ENCODE data around the gene FRMD6. TPM values are rescaled to one million over a fixed set of nuclear protein-coding genes. Genes with fewer than 3 reads are reported as not detected.

The FRMD6 gene
- total RNA-seq, 1 donor from 2014 or later = 136 TPM

DNA sequence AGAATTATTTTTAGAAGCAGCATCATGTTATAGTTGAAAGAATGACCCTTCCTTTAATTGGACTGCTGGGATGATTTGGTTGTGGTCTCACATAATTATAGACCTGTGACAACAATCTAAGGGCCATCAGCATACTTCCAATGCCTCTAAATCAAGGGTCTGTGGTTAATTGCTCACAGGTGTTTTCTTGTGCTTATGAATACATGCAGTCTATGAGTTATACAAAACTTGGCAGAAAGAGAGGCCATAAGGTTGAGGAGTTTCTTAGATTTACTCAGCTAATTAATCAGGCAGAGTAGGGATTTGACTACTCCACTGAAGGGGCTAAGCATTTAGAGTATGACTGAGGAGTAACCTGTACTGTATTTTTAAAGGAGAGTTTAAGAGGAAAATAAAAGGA is 37.0 kb upstream of the FRMD6 start:
- DNase-seq (ENCODE audit: low read depth) (no peak), FAIRE-seq (no peak)
- H3K36me3 ChIP-seq (ENCODE audit: control insufficient read depth, insufficient read depth, low read length) = peaks cover 2% of the 10 kb centered on the region
- TF ChIP-seq CTCF (IDR thresholded peaks at IDR 0.05; ENCODE audit: insufficient read depth, low read length, severe bottlenecking) = no peak
- H3K27me3 ChIP-seq (ENCODE audit: control insufficient read depth, insufficient read depth, low read length) = no peaks in the 10 kb centered on the region
- no peak overlapping the region for H3K4me3 ChIP-seq (ENCODE audit: low read depth, low read length)

- DNase-seq (ENCODE audit: low read depth) (no peak), FAIRE-seq (no peak)
- no peak overlapping the region for H3K4me3 ChIP-seq (ENCODE audit: low read depth, low read length)
- peaks cover 12% of the 10 kb centered on the region for H3K36me3 ChIP-seq (ENCODE audit: control insufficient read depth, insufficient read depth, low read length)
- no peak for TF ChIP-seq CTCF (IDR thresholded peaks at IDR 0.05; ENCODE audit: insufficient read depth, low read length, severe bottlenecking)
- no peaks in the 10 kb centered on the region for H3K27me3 ChIP-seq (ENCODE audit: control insufficient read depth, insufficient read depth, low read length)
Observed at GRCh38 chr14:51616256-51616655, 35.5 kb upstream of the FRMD6 start.

DNA sequence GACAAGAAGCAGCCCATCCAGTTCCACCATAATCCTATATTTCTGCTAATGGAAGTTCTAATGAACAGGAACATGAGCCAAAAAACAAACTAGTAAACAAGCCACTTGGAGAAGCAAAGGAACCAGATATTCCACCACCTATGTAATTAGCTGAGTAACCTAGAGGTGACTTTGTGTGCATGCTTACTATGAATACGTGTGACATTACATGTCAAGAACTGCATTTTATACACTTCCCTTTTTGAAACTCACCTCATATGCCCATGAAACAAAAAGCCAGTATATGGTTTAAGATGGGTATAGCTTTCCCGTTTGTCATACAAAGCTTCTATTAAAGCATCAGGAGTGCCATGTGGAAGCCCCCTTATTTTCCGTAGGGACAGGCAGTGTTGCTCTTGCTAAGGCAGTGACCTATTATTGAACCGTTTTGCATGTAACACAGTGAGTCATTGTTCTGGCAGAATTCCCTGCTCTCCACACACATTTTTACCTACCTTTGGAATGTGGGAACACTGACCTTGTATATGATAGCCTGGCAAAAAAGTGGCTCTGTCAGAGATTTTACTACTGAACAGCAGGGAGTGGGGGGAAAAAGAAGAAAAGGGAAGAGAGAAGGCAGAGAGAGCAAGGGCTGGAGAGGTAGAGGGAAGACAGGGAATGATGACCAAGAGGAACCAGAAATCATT is 34.8 kb upstream of the FRMD6 start:
- no peaks in the 10 kb centered on the region for H3K27me3 ChIP-seq (ENCODE audit: control insufficient read depth, insufficient read depth, low read length)
- no peak overlapping the region for H3K4me3 ChIP-seq (ENCODE audit: low read depth, low read length)
- DNase-seq (ENCODE audit: low read depth) = peak; percentile 91
- H3K36me3 ChIP-seq (ENCODE audit: control insufficient read depth, insufficient read depth, low read length) = peaks cover 12% of the 10 kb centered on the region
- no peak for TF ChIP-seq CTCF (IDR thresholded peaks at IDR 0.05; ENCODE audit: insufficient read depth, low read length, severe bottlenecking)
- no peak for FAIRE-seq

- Histone ChIP-seq H3K36me3 (ENCODE audit: control insufficient read depth, insufficient read depth, low read length) (peaks cover 13% of the 10 kb centered on the region), H3K27me3 (ENCODE audit: control insufficient read depth, insufficient read depth, low read length) (no peaks in the 10 kb centered on the region), H3K4me3 (ENCODE audit: low read depth, low read length) (no peak overlapping the region)
- FAIRE-seq (no peak), DNase-seq (ENCODE audit: low read depth) (no peak)
- TF ChIP-seq CTCF (IDR thresholded peaks at IDR 0.05; ENCODE audit: insufficient read depth, low read length, severe bottlenecking) = no peak
Observed at GRCh38 chr14:51619561-51619960, 32.1 kb upstream of the FRMD6 start.

DNA sequence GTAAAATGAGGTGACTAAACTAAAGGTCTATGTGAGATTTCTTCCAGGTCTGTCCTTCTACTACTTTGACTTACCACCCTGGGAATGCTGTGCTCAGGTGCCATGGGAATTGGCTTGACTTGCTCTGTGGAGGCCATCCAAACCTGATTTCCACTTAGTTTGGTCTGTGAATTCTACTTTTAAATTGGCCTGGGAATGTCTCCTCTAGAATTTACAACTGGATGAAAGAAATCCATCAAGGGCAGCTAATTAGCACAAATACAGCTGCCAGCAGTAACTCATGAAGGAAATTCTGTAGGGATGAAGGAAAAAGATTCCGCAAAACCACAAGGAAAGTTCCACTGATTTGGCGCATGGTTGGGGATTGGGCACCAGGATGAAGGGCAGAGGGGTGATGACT is 31.7 kb upstream of the FRMD6 start:
- no peak for DNase-seq (ENCODE audit: low read depth)
- no peak for FAIRE-seq
- H3K36me3 ChIP-seq (ENCODE audit: control insufficient read depth, insufficient read depth, low read length) = peaks cover 13% of the 10 kb centered on the region
- TF ChIP-seq CTCF (IDR thresholded peaks at IDR 0.05; ENCODE audit: insufficient read depth, low read length, severe bottlenecking) = no peak
- no peaks in the 10 kb centered on the region for H3K27me3 ChIP-seq (ENCODE audit: control insufficient read depth, insufficient read depth, low read length)
- no peak overlapping the region for H3K4me3 ChIP-seq (ENCODE audit: low read depth, low read length)

- Histone ChIP-seq H3K4me3 (ENCODE audit: low read depth, low read length) (no peak overlapping the region), H3K27me3 (ENCODE audit: control insufficient read depth, insufficient read depth, low read length) (no peaks in the 10 kb centered on the region), H3K36me3 (ENCODE audit: control insufficient read depth, insufficient read depth, low read length) (peaks cover 15% of the 10 kb centered on the region)
- DNase-seq (ENCODE audit: low read depth) = no peak
- no peak for FAIRE-seq
- no peak for TF ChIP-seq CTCF (IDR thresholded peaks at IDR 0.05; ENCODE audit: insufficient read depth, low read length, severe bottlenecking)
Observed at GRCh38 chr14:51621654-51622053, 30.1 kb upstream of the FRMD6 start.

Data from bronchial epithelial cell (primary cell).